ENCODE data around the gene ADAMTS12. TPM values are rescaled to one million over a fixed set of nuclear protein-coding genes. Genes with fewer than 3 reads are reported as not detected.

The ADAMTS12 gene
- total RNA-seq, 1 experiment from 2014 or later, result 3.5 TPM

DNA sequence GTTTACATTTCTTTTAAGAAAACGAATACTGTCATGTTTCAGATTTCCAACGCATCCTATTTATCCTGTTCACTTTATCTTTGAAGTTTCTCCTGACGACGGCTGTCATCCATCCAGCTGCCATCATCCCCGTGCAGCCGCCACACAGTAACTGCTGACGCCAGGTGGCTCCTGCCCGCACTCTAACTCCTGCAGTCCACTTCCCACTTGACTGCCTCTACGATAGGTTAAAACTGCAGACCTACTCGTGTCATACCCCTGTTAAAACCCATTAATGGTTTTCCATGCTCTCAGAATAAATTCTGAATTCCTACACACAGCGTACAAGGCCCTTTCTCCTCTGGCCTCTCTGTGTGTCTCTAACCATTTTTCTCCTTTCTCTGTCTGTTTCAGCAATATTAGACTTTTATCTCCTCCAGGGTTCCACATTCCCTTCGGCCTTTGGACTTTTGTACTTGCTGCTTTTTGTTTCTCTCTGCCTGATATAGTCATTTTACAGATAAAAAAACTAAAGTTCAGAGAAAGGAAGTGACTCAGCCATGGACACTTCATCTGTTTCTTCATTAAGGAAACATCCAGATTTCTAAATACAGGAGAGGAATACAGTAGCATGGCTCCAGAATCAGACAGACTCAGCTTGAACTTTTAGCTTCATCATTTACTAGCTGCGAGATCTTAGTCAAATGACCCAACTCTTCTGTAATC is 84.9 kb downstream of the ADAMTS12 start:
- DNase-seq (ENCODE audit: low read depth), result peak; percentile 55

DNA sequence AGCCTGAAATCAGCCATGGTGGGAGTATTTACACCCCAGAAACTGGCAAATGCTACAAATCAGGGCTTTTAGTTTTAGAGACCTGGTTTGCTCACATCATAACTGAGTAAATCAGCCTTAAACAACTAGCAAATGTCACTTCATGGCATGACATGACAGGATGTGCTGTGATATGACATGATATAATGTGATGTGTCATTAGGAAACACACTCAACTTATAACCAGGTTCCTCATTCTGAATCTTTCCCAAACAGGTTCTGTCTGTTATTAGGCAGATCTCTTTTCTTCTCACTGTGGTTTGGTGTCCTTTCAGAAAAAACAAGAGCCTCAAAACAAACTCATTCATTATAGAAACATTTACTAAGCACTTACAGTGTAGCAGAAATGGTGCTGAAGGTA is 90.5 kb downstream of the ADAMTS12 start:
- no peak for DNase-seq (ENCODE audit: low read depth)

DNA sequence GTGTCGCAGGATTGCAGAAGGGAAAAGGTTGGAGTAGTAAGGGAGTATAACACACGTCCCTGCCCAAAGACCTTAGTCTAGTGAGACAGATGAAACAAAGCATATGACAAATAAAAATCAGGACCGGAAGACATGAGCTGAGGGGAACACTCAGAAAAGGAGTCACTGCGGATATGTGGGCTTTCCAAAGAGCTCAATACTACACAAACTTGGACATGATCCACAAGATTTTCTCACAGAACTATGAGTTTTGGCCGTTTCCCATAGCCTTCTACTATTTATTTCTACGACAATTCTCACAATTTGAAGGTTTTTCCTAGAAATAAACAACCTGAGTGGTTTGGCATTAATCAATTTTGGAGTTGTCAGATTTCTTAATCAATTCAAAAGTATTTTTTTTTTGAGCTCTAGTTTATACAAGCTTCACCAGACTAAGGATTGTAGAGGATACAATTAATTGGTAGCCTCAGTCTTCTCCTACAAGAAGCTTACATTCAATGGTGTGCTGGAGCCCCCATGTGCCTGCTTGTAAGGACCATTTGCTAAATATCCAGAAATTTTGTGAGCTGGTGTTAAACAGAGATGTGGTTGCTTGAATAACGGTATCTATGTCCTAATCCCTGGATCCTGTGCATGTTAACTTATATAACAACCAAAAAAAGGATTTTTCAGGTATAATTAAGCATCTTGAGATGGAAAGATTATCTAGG is 91.4 kb downstream of the ADAMTS12 start:
- DNase-seq (ENCODE audit: low read depth), result no peak

DNA sequence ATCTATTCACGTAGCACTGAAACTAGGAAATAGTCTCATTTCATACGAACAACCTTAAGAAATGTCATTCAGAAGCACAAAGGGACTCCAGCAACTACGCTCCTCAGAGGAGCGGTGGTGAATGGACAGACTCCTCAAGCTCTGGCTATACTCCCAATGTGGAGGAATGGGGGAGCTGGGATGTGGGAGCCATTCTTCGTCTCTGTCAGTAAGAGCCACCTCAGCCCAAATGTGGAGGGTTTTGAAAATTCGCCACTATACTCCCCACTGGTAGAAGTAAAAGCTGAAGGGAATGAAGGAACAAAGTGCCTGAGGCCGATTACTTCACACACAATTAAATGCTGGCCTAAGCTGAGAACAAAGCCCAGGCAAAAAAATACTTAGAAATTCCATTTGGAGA is 96.3 kb downstream of the ADAMTS12 start:
- DNase-seq (ENCODE audit: low read depth), result no peak

DNA sequence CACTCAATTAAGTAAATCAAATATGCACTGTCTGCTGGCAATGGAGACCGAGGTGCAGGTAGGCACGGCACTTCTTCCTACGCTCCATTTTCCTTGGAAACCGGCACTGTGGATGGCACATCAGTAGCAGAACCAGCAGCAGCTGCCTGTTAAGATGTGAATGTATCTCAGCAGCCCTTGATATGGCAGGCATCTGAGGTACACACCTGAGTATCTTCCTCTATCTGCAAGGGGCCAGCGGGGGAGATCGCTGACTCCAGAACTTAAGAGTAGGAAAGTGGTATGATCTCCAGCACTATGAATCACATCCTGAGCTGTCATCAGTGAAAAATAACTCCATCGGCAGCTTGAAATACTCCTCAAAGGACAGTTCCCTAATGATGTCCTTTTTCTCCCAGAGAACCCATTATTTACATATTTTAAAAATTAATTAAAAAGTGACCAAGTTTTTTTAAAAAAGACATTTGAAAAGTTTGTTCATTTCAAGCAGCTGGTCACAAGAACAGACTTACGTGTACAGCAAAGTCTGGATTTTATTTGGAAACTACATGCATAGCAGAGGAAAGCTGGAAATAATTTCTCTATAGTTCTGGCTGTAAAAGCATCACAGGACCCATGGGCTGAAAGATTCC is 97.1 kb downstream of the ADAMTS12 start:
- DNase-seq (ENCODE audit: low read depth), result peak; percentile 44

DNA sequence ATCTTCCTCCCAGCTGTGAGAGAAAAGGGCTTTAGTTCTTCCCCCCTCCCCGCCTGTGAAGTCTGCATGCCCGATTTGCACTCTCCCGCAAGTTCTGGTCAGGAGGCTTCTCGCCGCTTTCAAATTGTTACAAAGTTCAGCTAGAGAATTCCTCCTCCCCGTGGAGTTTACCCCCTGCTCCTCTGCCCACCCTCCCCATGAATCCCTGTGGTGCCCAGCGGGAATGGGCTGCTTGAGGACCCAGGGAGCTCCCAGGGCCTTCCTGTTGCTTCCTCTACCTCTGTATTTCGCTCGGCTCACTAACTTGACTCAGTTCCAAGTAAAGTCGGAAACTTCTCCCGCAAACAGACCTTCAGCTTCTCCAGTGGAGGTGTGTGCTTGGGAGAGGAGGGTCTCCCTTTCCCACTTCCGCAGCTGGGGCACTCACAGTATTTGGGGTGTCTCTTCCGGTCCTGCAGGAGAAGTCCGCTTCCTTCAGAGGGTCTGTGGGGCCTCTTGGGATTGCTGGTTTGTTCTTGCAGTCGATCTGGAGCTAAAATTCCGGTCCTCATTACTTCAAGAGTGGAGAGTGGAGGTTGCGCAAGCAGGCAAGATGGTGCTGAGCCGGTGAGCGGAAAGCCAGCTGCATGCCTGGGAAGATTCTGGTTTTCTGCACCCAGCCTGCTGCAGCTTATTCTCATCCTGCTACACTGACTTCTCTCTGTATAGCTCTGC is 97.8 kb downstream of the ADAMTS12 start:
- DNase-seq (ENCODE audit: low read depth), result peak; percentile 50

DNA sequence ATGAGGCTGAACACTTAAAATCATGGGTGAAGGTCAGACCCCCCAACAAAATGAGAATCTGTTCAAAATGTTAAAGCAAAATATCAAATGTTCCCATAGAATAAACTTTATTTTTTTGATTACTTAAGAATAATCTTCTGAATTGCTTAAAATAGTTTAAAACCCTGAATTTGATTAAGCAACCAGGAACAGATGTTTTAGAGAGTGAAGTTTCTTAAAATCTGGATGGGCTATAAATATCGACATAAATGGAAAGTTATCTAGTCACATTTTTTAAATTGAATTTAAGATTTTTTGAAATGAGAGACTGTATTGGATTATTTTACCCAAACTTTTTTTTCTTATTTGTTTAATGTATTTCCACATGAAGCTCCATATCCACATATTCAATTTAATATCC is 98.5 kb downstream of the ADAMTS12 start:
- DNase-seq (ENCODE audit: low read depth), result no peak

DNA sequence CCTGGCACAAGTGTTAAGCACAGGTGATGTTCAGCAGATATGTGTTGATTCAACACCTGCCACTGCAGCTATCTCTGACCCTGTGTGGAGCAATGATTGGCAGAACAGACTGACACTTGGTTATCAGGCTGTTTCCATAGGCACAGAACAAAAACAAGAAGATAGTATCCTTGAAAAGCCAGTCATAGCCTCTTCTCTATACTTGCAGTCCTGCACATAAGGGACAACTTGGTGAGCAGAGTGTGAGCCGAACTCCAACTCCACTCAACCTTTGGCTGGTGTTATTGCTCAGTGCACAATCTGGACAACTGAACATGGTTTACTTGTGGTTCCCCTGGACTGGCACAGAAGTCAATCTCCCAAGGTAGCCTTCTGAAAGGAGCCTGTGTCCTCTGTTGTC is 99.2 kb downstream of the ADAMTS12 start:
- DNase-seq (ENCODE audit: low read depth), result no peak

DNA sequence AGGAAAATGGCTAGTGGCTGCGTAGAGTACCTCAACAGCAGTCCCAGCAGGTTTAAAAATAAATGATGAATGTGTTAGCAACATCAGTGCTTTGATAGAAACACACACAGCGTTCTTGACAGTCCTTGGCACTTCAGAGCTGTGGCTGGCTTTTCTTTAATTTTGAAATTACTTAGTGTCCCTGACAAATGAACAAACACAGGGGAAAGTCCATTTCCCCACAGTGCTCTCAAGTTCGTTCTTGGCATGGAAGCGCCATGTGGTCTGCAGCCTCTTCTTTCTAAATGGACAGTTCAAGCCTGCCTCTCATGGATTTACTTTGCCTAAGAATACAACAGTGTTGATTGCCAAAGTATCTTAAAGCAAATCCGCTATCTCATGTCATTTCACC is 102.2 kb downstream of the ADAMTS12 start:
- no peak for DNase-seq (ENCODE audit: low read depth)

DNA sequence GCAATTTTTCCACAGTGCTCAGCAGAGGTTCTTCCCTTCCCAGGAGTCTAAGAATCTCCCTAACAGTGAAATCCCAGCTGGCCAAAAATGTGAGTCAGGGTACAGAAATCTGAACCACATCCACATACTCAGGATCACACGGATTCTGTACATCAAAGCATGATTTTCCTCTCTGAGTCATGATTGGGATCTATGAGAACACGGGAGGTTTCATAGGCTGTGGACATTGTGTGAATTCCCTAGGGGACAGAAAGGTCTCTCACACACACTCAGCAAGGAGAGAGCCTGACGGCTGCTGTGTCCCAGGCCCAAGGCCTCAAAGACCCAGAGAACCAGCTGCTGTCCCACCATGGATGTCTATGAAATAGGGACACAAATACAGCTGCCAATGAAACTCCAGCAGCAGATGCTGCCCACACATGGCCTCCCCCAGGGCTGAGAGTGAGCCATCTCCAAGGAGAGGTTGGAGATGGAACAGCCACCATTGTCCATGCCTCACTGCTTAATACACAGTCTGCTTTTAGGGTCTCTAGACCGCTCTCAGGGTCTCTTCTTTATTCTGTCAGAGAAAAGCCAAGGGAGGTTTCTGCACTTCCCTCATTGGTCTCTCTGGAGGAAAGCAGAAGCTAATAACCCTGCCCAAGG is 102.7 kb downstream of the ADAMTS12 start:
- peak; percentile 92 for DNase-seq (ENCODE audit: low read depth)

DNA sequence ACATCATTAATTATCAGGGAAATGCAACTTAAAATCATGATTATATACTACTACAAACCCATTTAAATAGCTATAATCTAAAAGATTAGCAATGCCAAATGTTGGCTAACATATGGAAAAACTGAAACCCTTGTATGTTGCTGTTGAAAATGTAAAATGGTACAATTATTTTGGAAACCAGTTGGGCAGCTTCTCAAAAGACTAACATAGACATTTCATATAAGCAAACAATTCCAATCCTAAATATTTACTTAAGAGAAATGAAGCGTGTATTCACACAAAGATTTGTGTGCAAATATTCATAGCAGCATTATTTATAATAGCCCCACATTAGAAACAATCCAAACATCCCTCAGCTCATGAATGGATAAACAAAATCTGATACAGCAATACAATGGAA is 106.2 kb downstream of the ADAMTS12 start:
- DNase-seq (ENCODE audit: low read depth), result no peak

DNA sequence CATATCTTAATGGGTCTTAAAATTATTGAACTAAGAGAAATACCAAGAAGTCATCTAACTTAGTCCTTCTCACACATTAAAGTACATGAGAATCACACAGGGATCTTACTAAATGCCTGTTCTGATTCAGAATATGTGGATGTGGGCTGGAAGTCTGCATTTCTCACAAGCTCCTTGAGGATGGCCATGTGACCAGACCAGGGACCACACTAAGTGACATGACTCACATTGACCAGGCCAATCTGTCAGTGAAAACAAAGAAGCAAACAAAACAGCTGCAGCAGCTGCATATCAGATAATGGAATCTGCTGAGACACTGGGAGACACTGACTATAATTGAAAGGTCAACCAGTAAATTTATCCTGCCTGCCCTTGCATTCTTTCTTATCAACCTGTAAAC is 110.5 kb downstream of the ADAMTS12 start:
- DNase-seq (ENCODE audit: low read depth), result peak; percentile 82

DNA sequence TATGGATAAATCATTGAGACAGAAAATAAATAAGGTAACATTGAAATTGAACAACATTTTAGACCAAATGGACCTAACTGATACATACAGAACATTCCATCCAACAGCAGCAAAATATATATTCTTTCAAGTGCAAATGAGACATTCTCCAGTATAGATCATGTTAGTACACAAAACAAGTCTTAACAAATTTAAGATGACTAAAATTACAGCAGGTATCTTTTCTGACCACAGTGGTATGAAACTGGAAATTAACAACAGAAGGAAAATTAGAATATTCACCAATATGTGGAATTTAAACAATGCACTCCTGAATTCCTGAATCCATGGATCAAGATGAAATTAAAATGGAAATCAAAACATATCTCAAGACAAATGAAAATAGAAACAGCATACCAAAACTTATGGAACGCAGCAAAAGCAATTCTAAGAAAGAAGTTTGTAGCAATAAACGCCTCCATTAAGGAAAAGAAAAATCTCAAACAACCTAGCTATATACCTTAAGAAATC is 115.6 kb downstream of the ADAMTS12 start:
- no peak for DNase-seq (ENCODE audit: low read depth)

DNA sequence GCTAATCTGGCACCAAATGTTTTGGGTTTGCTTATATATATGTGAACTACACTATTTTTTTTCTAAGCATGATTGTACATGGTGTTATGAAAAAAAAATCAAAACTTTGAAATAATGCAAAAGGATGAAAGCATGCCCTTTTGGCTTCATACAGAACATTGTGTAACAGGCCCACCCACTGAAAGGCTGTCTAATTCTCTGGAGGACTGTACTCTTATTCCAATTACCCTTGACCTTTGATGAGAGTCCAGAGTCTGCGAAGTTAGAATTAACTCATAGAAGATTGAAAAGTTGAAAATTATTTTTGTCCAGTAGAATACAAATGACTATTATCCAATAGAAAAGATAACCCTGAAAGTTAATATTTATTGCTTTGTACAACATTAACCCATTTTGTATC is 117.4 kb downstream of the ADAMTS12 start:
- no peak for DNase-seq (ENCODE audit: low read depth)

DNA sequence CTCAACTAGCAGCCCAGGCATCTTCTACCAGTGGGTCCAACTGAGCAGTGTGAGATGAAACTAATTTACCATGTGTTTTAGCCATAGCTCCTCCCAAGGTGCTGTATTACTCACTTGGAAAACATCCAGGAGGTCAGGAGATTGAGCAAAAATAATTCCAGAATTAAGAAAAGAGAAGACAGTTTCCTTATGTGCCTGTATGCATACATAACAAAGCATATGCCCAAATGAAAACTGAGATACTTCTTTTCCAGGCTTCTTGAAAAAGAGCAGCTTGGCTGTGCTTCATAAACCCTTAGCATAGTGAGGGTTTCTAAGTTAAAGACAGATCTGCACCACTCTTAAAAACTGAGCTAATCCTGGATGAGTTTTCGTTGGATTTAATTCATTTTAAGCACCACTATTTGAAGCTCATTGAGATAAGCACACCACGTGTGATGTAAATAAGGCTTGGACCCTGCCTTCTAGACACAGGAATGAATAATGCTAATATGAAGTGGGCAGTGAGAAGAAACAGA is 119.4 kb downstream of the ADAMTS12 start:
- DNase-seq (ENCODE audit: low read depth), result peak; percentile 43

DNA sequence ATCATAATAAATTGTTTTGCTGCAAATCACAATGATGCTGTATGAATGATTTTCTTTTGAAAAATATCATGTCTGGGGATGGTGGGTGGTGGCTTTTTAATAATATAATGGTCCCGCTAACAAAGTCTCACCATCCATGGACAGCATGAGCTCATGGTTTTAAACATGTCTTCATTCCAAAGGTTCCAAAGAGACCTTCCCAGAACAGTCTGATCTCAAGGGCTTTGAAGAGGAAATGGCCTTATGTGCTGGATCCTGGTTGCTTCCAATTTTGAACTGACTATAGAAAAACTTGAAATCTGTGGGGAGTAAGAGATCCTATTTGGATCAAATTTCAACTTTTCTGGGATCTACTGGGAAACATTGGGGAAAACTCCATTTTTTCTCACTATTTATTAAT is 121.8 kb downstream of the ADAMTS12 start:
- no peak for DNase-seq (ENCODE audit: low read depth)

DNA sequence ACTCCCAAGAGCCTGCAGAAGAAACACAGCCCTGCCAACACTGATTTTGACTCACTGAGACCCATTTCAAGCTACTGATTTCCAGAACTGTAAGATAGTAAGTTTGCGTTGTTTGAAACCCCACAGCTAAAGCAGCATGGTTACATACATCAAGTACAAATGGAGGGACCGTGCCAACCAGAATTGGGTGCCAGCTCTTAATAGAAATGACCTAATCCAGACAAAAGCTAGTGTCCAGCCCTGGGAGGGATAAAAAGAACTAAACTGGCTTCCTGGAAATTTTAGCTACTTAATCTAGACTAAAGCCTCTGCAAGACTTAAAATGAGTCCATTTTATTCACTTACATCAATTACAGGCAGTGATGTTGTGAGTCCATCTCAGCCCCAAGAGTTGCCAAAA is 122.6 kb downstream of the ADAMTS12 start:
- no peak for DNase-seq (ENCODE audit: low read depth)

DNA sequence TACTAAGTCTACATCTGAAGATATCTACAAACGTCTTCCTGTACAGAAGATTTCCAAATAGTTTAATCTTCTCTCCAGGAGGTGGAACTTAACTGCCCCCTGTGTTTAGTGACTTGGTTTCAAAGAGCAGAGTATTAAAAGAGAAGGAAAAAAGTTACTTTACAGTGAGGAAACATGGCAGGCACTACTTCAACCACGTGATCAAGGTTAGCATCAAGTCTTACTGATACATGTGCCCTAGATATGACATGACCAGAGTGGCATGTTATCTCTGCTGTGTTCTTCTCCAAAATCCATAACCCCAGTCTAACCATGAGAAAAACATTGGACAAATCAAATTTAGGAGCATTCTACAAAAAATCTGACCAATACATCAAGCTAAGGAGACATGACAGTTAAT is 125.8 kb downstream of the ADAMTS12 start:
- no peak for DNase-seq (ENCODE audit: low read depth)

DNA sequence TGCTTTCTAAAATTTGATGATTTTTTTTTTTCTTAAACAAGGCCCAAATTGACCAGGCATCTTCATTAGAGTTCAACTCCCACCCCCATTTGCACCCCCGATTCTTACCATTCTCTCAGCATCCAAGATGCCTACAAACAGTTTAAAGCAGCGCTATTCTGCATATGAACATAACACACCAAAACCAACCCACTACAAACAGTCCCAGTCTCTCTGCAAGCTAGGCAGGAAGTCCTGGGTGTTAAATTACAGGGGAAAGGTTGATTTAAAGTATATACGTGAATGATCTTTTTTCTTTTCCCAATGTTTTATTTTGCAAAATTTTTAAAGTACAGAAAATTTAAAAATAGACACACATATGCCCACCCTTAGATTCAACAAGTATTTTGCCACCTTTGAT is 127.0 kb downstream of the ADAMTS12 start:
- peak; percentile 11 for DNase-seq (ENCODE audit: low read depth)

DNA sequence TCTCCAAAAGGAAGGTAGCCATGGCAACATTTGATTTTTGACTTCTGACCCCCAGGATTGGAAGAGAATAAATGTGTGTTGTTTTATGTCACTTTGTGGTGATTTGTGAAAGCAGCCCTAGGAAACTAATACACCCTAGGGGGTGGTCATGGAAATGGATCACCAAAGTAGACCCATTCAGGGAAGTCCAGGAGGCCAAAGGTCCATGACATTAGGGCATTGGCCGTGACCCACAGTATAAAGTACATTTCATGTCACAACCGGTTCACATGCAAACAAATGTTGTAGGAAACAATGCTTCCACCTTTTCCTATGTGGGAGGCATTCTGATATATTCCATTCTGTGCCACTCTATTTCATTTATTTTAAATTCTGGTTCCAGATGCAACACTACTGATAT is 128.4 kb downstream of the ADAMTS12 start:
- no peak for DNase-seq (ENCODE audit: low read depth)

DNA sequence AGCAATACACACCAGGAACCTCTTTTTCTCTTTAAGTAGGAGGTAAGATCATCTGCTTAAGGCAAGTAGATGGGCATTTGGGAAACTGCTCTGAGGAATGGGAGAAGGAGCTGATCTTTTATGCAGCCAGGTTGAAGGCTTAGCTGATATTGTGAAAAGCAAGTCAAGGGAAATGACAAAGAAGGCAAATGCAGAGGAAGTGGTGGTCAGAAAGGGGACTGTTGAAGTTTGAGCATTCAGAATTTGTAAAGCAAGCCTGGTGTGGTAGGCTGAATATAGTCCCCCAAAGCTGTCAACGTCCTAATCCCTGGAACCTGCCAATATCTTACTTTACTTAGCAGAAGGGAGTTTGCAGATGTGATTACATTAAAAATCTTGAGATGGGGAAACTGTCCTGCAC is 128.9 kb downstream of the ADAMTS12 start:
- DNase-seq (ENCODE audit: low read depth), result no peak

DNA sequence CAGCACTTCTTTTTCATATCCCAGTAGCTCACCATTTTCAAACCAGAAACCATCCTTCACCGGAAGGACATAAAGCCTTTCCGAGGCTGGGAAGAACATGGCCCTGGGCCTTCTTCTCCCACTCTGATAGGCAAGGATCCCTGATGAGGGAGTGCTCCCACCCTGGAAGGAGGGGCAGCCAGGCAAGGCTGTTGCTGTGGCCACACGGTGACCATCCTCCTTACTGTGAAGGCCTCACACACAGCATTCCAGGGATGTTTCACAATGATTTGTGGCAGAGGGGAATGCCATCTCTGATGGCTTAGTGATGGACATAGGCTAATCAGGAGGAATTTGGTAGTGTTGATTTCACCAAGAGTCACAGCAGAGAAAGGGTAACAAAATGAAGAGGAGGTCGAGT is 130.7 kb downstream of the ADAMTS12 start:
- DNase-seq (ENCODE audit: low read depth), result peak; percentile 20
